ENCODE data around the gene IL9R.
"Not testable (repeated sequence)": the region's sequence is repeated elsewhere in the genome, so short reads cannot be mapped to it uniquely, and the experiment has no call there.

- TF ChIP-seq, protein P1, sequence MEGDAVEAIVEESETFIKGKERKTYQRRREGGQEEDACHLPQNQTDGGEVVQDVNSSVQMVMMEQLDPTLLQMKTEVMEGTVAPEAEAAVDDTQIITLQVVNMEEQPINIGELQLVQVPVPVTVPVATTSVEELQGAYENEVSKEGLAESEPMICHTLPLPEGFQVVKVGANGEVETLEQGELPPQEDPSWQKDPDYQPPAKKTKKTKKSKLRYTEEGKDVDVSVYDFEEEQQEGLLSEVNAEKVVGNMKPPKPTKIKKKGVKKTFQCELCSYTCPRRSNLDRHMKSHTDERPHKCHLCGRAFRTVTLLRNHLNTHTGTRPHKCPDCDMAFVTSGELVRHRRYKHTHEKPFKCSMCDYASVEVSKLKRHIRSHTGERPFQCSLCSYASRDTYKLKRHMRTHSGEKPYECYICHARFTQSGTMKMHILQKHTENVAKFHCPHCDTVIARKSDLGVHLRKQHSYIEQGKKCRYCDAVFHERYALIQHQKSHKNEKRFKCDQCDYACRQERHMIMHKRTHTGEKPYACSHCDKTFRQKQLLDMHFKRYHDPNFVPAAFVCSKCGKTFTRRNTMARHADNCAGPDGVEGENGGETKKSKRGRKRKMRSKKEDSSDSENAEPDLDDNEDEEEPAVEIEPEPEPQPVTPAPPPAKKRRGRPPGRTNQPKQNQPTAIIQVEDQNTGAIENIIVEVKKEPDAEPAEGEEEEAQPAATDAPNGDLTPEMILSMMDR (IDR thresholded peaks at IDR 0.05) = not testable (repeated sequence)
- TF ChIP-seq POLR2A (IDR thresholded peaks at IDR 0.05) = not testable (repeated sequence)
Observed at GRCh38 chrX:156013286-156013953, 15.9 kb downstream of the IL9R start.

Data from adrenal gland (tissue), 5 donors.